Urinary bladder (tissue), 4 donors: ENCODE results near the gene AKAP6. TPM values are rescaled to one million over a fixed set of nuclear protein-coding genes. Genes with fewer than 3 reads are reported as not detected.

Source experiments
- DNase-seq: peaks from one replicate; pipeline ENCODE4 v3.0.0-alpha.2; 2015; ENCODE audit errors: extremely low spot score
- H3K27ac ChIP-seq: one replicate; pipeline ENCODE4 v1.5.1; 2013; ENCODE audit warnings: low read depth, mild to moderate bottlenecking, moderate library complexity
- H3K36me3 ChIP-seq: one replicate; pipeline ENCODE4 v1.6.1; 2013; ENCODE audit warnings: mild to moderate bottlenecking, moderate library complexity; ENCODE audit not compliant: insufficient read depth
- H3K4me1 ChIP-seq: one replicate; pipeline ENCODE4 v1.6.1; 2013; ENCODE audit warnings: mild to moderate bottlenecking, moderate library complexity; ENCODE audit not compliant: insufficient read depth
- H3K4me3 ChIP-seq: one replicate; pipeline ENCODE4 v1.5.1; 2013; ENCODE audit warnings: low read depth, low read length
- WGBS: extraction: QIAGEN DNeasy Blood & Tissue Kit; methylation state at CpG from one replicate; pipeline ENCODE4 v1.1.7; 2013; 5-methylcytosine and 5-hydroxymethylcytosine counted together
- polyA plus RNA-seq: library from polyadenylated mRNA; stranded (reverse); fragments of 200-250 nt; gene quantifications from one replicate; pipeline ENCODE4 v1.2.3, GENCODE V29; 2013
- total RNA-seq: library from RNA; depleted of rRNA; stranded (reverse); fragments of >200 nt; gene quantifications from one replicate; pipeline ENCODE4 v1.2.3, GENCODE V29; 2014
- donor health status: healthy with polysubstance abuse.
- donor health status: healthy.

Gene AKAP6
- total and polyA plus RNA-seq, 2 donors: 7.3 to 43.0 TPM

GRCh38 chr14:32710231-32710671, 381.2 kb downstream of the AKAP6 start:
- Histone ChIP-seq H3K27ac (no peak overlapping the region), H3K4me3 (no peak overlapping the region), H3K36me3 (no peaks in the 10 kb centered on the region), H3K4me1 (no peaks in the 10 kb centered on the region)
- no peak for DNase-seq
- 48% methylated on average over 7 of the region's 7 CpGs for WGBS

- H3K36me3 ChIP-seq: no peaks in the 10 kb centered on the region
- H3K27ac ChIP-seq: no peak overlapping the region
- H3K4me3 ChIP-seq: no peak overlapping the region
- DNase-seq: no peak
- WGBS: 49% methylated on average over 7 of the region's 7 CpGs
- no peaks in the 10 kb centered on the region for H3K4me1 ChIP-seq
Observed at GRCh38 chr14:32710731-32711680, 381.9 kb downstream of the AKAP6 start.

- H3K4me3 ChIP-seq: no peak overlapping the region
- WGBS: 76% methylated on average over 3 of the region's 3 CpGs
- DNase-seq: no peak
- H3K27ac ChIP-seq: no peak overlapping the region
- no peaks in the 10 kb centered on the region for H3K4me1 ChIP-seq
- no peaks in the 10 kb centered on the region for H3K36me3 ChIP-seq
Observed at GRCh38 chr14:32713856-32714255, 384.8 kb downstream of the AKAP6 start.

- Histone ChIP-seq H3K4me3 (no peak overlapping the region), H3K36me3 (no peaks in the 10 kb centered on the region), H3K4me1 (no peaks in the 10 kb centered on the region), H3K27ac (no peak overlapping the region)
- 51% methylated on average over 1 of the region's 1 CpG for WGBS
- DNase-seq: no peak
Observed at GRCh38 chr14:32719601-32720000, 390.5 kb downstream of the AKAP6 start.

GRCh38 chr14:32720927-32721326, 391.8 kb downstream of the AKAP6 start:
- no peak overlapping the region for H3K27ac ChIP-seq

GRCh38 chr14:32722631-32723183, 393.6 kb downstream of the AKAP6 start:
- Histone ChIP-seq H3K4me1 (no peaks in the 10 kb centered on the region), H3K4me3 (no peak overlapping the region), H3K27ac (no peak overlapping the region), H3K36me3 (no peaks in the 10 kb centered on the region)
- WGBS: 91% methylated on average over 10 of the region's 10 CpGs
- no peak for DNase-seq

More at GRCh38 chr14:32720927-32721326, 391.8 kb downstream of the AKAP6 start:
- no peak overlapping the region for H3K4me3 ChIP-seq
- H3K4me1 ChIP-seq: no peaks in the 10 kb centered on the region
- no peak for DNase-seq
- no peaks in the 10 kb centered on the region for H3K36me3 ChIP-seq
- 70% methylated on average over 2 of the region's 2 CpGs for WGBS

GRCh38 chr14:32724867-32725471, 395.9 kb downstream of the AKAP6 start:
- no peak for DNase-seq
- no peaks in the 10 kb centered on the region for H3K36me3 ChIP-seq
- no peak overlapping the region for H3K27ac ChIP-seq
- 27% methylated on average over 6 of the region's 6 CpGs for WGBS
- H3K4me3 ChIP-seq: no peak overlapping the region
- no peaks in the 10 kb centered on the region for H3K4me1 ChIP-seq

- Histone ChIP-seq H3K4me3 (no peak overlapping the region), H3K36me3 (no peaks in the 10 kb centered on the region), H3K27ac (no peak overlapping the region), H3K4me1 (no peaks in the 10 kb centered on the region)
- no peak for DNase-seq
- 90% methylated on average over 4 of the region's 4 CpGs for WGBS
Observed at GRCh38 chr14:32726516-32726915, 397.4 kb downstream of the AKAP6 start.

GRCh38 chr14:32727832-32728231, 398.7 kb downstream of the AKAP6 start:
- Histone ChIP-seq H3K27ac (no peak overlapping the region), H3K4me3 (no peak overlapping the region), H3K36me3 (no peaks in the 10 kb centered on the region), H3K4me1 (no peaks in the 10 kb centered on the region)
- WGBS: 90% methylated on average over 5 of the region's 5 CpGs
- DNase-seq: no peak

GRCh38 chr14:32728526-32728925, 399.4 kb downstream of the AKAP6 start:
- Histone ChIP-seq H3K27ac (no peak overlapping the region), H3K36me3 (no peaks in the 10 kb centered on the region), H3K4me3 (no peak overlapping the region), H3K4me1 (no peaks in the 10 kb centered on the region)
- no peak for DNase-seq
- WGBS: 86% methylated on average over 1 of the region's 1 CpG

GRCh38 chr14:32728976-32729375, 399.9 kb downstream of the AKAP6 start:
- Histone ChIP-seq H3K36me3 (no peaks in the 10 kb centered on the region), H3K4me3 (no peak overlapping the region), H3K4me1 (no peaks in the 10 kb centered on the region), H3K27ac (no peak overlapping the region)
- WGBS: 86% methylated on average over 5 of the region's 5 CpGs
- DNase-seq: no peak

GRCh38 chr14:32731249-32731648, 402.2 kb downstream of the AKAP6 start:
- Histone ChIP-seq H3K4me3 (no peak overlapping the region), H3K4me1 (no peaks in the 10 kb centered on the region), H3K36me3 (no peaks in the 10 kb centered on the region), H3K27ac (no peak overlapping the region)
- 80% methylated on average over 2 of the region's 2 CpGs for WGBS
- DNase-seq: no peak

- H3K4me1 ChIP-seq: no peaks in the 10 kb centered on the region
- WGBS: 82% methylated on average over 1 of the region's 1 CpG
- H3K36me3 ChIP-seq: no peaks in the 10 kb centered on the region
- no peak overlapping the region for H3K4me3 ChIP-seq
- no peak overlapping the region for H3K27ac ChIP-seq
- no peak for DNase-seq
Observed at GRCh38 chr14:32733015-32733414, 403.9 kb downstream of the AKAP6 start.

GRCh38 chr14:32734261-32734660, 405.2 kb downstream of the AKAP6 start:
- Histone ChIP-seq H3K4me1 (no peaks in the 10 kb centered on the region), H3K4me3 (no peak overlapping the region), H3K36me3 (no peaks in the 10 kb centered on the region), H3K27ac (no peak overlapping the region)
- DNase-seq: no peak
- WGBS: 91% methylated on average over 3 of the region's 3 CpGs
